Vagina (tissue), 2 donors: ENCODE results near the gene KIF22. TPM values are rescaled to one million over a fixed set of nuclear protein-coding genes. Genes with fewer than 3 reads are reported as not detected.

Experiments
- DNase-seq, 2 donors: peaks; one replicate each; pipeline ENCODE4 v3.0.0-alpha.2; 2017; ENCODE audit errors: extremely low spot score in 2 of 2
- H3K27ac ChIP-seq: fragments of 200-600 bp; sonication (generic); one replicate; pipeline ENCODE4 v1.5.1; 2019
- H3K27me3 ChIP-seq: fragments of 200-600 bp; sonication (generic); one replicate; pipeline ENCODE4 v1.5.1; 2019
- H3K36me3 ChIP-seq, 2 donors: fragments of 200-600 bp; sonication (generic); one replicate each; pipeline ENCODE4 v1.5.1; 2017 to 2019
- H3K4me1 ChIP-seq: fragments of 200-600 bp; sonication (generic); one replicate; pipeline ENCODE4 v1.5.1; 2019
- H3K4me3 ChIP-seq, 2 donors: fragments of 200-600 bp; sonication (generic); 1 replicate in 1 of 2; 2 replicates in 1 of 2; pipeline ENCODE4 v1.5.1; 2016 to 2019
- H3K9me3 ChIP-seq: fragments of 200-600 bp; sonication (generic); one replicate; pipeline ENCODE4 v1.5.1; 2019
- POLR2A ChIP-seq, 2 donors: fragments of 450-650 bp; IDR thresholded peaks; one replicate each; pipeline ENCODE4 v1.6.1; 2017; ENCODE audit warnings: antibody characterized with exemption in 2 of 2, mild to moderate bottlenecking in 2 of 2, moderate library complexity in 2 of 2
- POLR2AphosphoS5 ChIP-seq, 2 donors: sonication (generic); formaldehyde crosslinking; IDR thresholded peaks; one replicate each; pipeline ENCODE4 v1.9.0; 2017; ENCODE audit warnings: antibody characterized with exemption in 2 of 2, mild to moderate bottlenecking in 2 of 2, low read depth in 1 of 2; ENCODE audit not compliant: insufficient read depth in 1 of 2
- intact Hi-C: fragments of 100-400 bp; cut with DNase I; formaldehyde crosslinking; loops from one replicate; pipeline ENCODE4 v1.15.1; 2023
- total RNA-seq: library from RNA; depleted of rRNA; stranded (reverse); fragments of >200 nt; gene quantifications from one replicate; pipeline ENCODE4 v1.2.3, GENCODE V29; 2016
- TF ChIP-seq, protein P1 (sequence below), 3 experiments: fragments of 450-650 bp in 2 of 3; fragments of 200-600 bp in 1 of 3; sonication (generic) in 1 of 3; IDR thresholded peaks; one replicate each; pipeline ENCODE4 v1.5.1; 2017 to 2019; ENCODE audit warnings: antibody characterized with exemption in 3 of 3, mild to moderate bottlenecking in 2 of 3, moderate library complexity in 2 of 3

KIF22 gene
- total RNA-seq, 1 donor from 2014 or later = 18.9 TPM

DNA sequence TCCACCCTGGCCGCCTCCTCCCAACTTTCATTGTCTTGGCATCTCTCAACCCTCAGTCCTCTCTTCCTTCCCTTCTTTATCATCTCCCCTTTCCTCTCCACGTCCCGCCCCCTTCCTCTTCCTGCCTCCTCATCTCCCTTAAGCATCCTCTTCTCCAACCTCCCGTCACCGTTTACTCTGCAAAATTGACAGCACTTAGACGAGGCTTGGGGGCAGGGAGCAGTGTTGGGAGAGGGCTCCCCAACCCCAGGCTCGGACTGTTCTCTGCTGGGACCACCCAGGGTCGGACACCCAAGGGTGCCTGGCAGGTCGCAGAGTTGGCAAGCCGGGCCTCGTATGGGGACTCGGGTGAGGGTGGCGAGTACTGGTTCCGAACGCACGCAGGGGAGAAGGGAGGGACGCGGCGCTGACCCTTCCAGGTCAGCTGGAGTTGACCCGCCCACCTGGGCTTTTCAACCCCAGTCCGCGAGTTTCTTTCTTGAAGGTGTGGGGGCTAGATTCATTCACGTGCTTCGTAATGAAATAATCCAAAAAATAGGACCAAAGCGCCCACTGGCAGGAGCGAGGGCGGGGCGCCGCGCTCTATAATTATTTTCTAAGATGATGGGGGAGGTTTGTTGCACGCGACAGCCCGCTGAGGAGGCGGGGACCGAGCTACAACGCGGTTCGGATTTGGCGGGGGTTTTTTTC, 24.6 kb downstream of the KIF22 start:
- Histone ChIP-seq H3K36me3 (peaks cover 0 to 6% of the 10 kb centered on the region in 2 donors), H3K4me1 (peaks cover 87% of the 10 kb centered on the region), H3K27me3 (no peaks in the 10 kb centered on the region), H3K9me3 (no peaks in the 10 kb centered on the region), H3K27ac (peak overlapping the region; percentile 94), H3K4me3 (peak overlapping the region; percentile 70 to 74)
- no peak for TF ChIP-seq POLR2AphosphoS5 (IDR thresholded peaks at IDR 0.05; ENCODE audit: insufficient read depth in 1 of 2, low read depth in 1 of 2)
- TF ChIP-seq, protein P1, sequence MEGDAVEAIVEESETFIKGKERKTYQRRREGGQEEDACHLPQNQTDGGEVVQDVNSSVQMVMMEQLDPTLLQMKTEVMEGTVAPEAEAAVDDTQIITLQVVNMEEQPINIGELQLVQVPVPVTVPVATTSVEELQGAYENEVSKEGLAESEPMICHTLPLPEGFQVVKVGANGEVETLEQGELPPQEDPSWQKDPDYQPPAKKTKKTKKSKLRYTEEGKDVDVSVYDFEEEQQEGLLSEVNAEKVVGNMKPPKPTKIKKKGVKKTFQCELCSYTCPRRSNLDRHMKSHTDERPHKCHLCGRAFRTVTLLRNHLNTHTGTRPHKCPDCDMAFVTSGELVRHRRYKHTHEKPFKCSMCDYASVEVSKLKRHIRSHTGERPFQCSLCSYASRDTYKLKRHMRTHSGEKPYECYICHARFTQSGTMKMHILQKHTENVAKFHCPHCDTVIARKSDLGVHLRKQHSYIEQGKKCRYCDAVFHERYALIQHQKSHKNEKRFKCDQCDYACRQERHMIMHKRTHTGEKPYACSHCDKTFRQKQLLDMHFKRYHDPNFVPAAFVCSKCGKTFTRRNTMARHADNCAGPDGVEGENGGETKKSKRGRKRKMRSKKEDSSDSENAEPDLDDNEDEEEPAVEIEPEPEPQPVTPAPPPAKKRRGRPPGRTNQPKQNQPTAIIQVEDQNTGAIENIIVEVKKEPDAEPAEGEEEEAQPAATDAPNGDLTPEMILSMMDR (IDR thresholded peaks at IDR 0.05) = no peak
- TF ChIP-seq POLR2A (IDR thresholded peaks at IDR 0.05) = no peak
- intact Hi-C loops = no loop called here
- DNase-seq = peak in 1 of 2 donors; percentile 87

DNA sequence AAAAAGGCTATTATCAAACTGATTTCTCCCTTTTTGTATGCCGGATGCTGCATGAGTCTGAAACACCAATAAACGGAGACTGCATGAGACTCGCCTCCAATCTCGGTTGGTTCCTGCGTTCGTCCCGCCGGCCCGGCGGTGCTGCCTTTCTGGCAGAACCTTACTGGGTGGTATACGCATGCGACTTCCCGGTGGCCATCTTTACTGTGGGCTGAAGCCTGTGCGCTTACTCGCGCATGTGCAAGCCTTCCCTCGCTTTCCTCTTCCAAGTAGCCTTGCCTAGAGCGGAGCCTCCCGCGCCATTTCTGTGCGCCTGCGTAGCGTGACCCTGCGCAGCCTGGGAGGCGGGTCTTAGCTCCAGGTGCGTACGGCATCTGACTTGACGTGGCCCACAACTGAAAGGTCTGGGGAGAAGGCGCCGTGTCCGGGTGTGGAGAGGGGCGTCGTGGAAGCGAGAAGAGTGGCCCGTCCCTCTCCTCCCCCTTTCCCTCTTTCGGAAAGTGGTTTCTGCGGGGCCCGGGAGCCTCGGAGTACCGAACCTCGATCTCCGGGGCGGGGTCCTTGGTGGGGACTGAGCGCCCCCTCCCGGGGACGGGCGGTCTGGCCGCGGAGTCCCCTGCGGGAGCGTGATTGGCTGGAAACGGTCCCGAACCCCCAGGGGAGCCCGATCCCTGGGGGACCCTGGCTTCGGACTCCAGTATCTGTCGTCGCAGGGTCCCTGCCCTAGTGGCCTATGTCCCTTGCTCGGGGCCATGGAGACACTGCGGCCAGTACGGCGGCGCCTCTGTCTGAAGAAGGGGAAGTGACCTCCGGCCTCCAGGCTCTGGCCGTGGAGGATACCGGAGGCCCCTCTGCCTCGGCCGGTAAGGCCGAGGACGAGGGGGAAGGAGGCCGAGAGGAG, 25.5 kb downstream of the KIF22 start, which contains the start of gene PAGR1:
Gene PAGR1, plus strand, starts transcription at position 360 of the 901 bp plus-strand sequence. Its CDS starts 374 bp downstream, at position 734.
- TF ChIP-seq, protein P1 (IDR thresholded peaks at IDR 0.05) = peak; percentile 45 to 78 (median 76)
- peak in 1 of 2 donors; percentile 48 for TF ChIP-seq POLR2A (IDR thresholded peaks at IDR 0.05)
- TF ChIP-seq POLR2AphosphoS5 (IDR thresholded peaks at IDR 0.05; ENCODE audit: insufficient read depth in 1 of 2, low read depth in 1 of 2) = peak; percentile 95 to 99
- H3K36me3 ChIP-seq = peaks cover 0 to 5% of the 10 kb centered on the region in 2 donors
- intact Hi-C loops = no loop called here

DNA sequence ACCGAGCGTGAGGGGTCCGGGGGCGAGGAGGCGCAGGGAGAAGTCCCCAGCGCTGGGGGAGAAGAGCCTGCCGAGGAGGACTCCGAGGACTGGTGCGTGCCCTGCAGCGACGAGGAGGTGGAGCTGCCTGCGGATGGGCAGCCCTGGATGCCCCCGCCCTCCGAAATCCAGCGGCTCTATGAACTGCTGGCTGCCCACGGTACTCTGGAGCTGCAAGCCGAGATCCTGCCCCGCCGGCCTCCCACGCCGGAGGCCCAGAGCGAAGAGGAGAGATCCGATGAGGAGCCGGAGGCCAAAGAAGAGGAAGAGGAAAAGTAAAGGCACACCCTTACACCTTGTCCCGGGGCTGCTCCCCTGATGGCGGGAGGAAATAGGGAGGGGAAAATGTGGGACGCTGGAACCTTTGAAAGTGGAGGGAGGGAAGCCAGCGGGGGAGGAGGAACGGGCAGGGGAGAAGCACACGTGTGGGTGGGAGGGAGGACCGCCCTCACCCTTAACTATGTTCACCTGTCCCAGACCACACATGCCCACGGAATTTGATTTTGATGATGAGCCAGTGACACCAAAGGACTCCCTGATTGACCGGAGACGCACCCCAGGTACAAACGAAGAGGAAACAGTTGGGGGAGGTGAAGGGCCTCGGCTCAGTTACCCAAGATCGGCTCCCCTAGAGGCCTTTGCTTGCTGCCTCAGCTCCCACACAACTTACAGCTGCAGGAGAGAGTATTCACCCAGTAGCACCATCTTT, 26.3 kb downstream of the KIF22 start:
- peak in 1 of 2 donors; percentile 89 for DNase-seq
- H3K27me3 ChIP-seq = no peaks in the 10 kb centered on the region
- no peaks in the 10 kb centered on the region for H3K9me3 ChIP-seq
- TF ChIP-seq, protein P1 (IDR thresholded peaks at IDR 0.05) = no peak
- TF ChIP-seq POLR2AphosphoS5 (IDR thresholded peaks at IDR 0.05; ENCODE audit: insufficient read depth in 1 of 2, low read depth in 1 of 2) (no peak), POLR2A (IDR thresholded peaks at IDR 0.05) (peak in 1 of 2 donors; percentile 22)
- peak overlapping the region; percentile 70 for H3K4me3 ChIP-seq
- H3K27ac ChIP-seq = peak overlapping the region; percentile 94
- intact Hi-C loops = no loop called here
- H3K36me3 ChIP-seq = peaks cover 0 to 5% of the 10 kb centered on the region in 2 donors
- H3K4me1 ChIP-seq = peaks cover 84% of the 10 kb centered on the region

More for the DNA sequence above, 25.5 kb downstream of the KIF22 start, which contains the start of gene PAGR1:
- Histone ChIP-seq H3K27me3 (no peaks in the 10 kb centered on the region), H3K4me1 (peaks cover 83% of the 10 kb centered on the region), H3K4me3 (peak within 1 kb of the TSS; percentile 70 to 74), H3K9me3 (no peaks in the 10 kb centered on the region), H3K27ac (peak within 1 kb of the TSS; percentile 94)
- peak in 1 of 2 donors; percentile 100 for DNase-seq

DNA sequence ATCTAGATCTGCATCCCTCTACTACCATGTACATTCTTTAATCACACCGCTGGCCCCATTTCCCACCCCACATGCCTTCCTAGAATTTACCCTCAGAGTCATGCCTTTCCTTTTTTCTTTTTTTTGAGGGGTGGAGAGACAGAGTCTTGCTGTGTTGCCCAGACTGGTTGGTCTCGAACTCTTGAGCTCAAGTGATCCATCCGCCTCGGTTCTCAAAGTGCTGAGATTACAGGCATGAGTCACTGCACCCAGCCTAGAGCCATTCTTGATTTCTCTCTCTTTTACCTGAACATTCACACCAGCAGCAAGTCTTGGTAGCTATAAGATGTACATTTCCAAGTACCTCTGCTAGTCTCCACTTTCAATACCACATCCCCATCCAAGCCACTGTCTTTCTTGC, 27.5 kb downstream of the KIF22 start:
- Histone ChIP-seq H3K36me3 (peaks cover 0 to 5% of the 10 kb centered on the region in 2 donors), H3K27me3 (no peaks in the 10 kb centered on the region), H3K9me3 (no peaks in the 10 kb centered on the region), H3K4me3 (no peak overlapping the region), H3K4me1 (peaks cover 84% of the 10 kb centered on the region), H3K27ac (no peak overlapping the region)
- no peak for DNase-seq
- TF ChIP-seq, protein P1 (IDR thresholded peaks at IDR 0.05) = no peak
- TF ChIP-seq POLR2AphosphoS5 (IDR thresholded peaks at IDR 0.05; ENCODE audit: insufficient read depth in 1 of 2, low read depth in 1 of 2) (no peak), POLR2A (IDR thresholded peaks at IDR 0.05) (no peak)
- intact Hi-C loops = no loop called here
